Karpas-422 (cell line): Measurements from ENCODE around the gene ADGRG1. TPM values are rescaled to one million over a fixed set of nuclear protein-coding genes. Genes with fewer than 3 reads are reported as not detected.

Source experiments
- DNase-seq: peaks from one replicate; pipeline ENCODE4 v3.0.0-alpha.2; 2015
- H2AFZ ChIP-seq: fragments of 200-600 bp; sonication (generic); 2 replicates; pipeline ENCODE4 v1.6.1; 2014; ENCODE audit warnings: antibody characterized with exemption, low read length, mixed read lengths
- H3K27ac ChIP-seq: fragments of 200-600 bp; sonication (generic); 2 replicates; pipeline ENCODE4 v1.5.1; 2014; ENCODE audit warnings: mild to moderate bottlenecking, low read length, moderate library complexity
- H3K27me3 ChIP-seq: fragments of 200-600 bp; sonication (generic); 2 replicates; pipeline ENCODE4 v1.6.1; 2014; ENCODE audit warnings: low read length, mixed read lengths
- H3K36me3 ChIP-seq: fragments of 200-600 bp; sonication (generic); 2 replicates; pipeline ENCODE4 v1.6.1; 2014; ENCODE audit warnings: low read length, mixed read lengths; ENCODE audit not compliant: insufficient read depth
- H3K4me1 ChIP-seq: fragments of 200-600 bp; sonication (generic); 2 replicates; pipeline ENCODE4 v1.6.1; 2014; ENCODE audit warnings: mild to moderate bottlenecking, low read length, mixed read lengths
- H3K4me2 ChIP-seq: fragments of 200-600 bp; sonication (generic); 2 replicates; pipeline ENCODE4 v1.6.1; 2014; ENCODE audit warnings: low read length, low read depth, mild to moderate bottlenecking; ENCODE audit not compliant: poor library complexity, severe bottlenecking
- H3K4me3 ChIP-seq: fragments of 200-600 bp; sonication (generic); 2 replicates; pipeline ENCODE4 v1.5.1; 2014; ENCODE audit warnings: mild to moderate bottlenecking, antibody characterized with exemption, low read length, mixed read lengths
- H3K79me2 ChIP-seq: fragments of 200-600 bp; sonication (generic); 2 replicates; pipeline ENCODE4 v1.6.1; 2014; ENCODE audit warnings: mild to moderate bottlenecking, low read length, mixed read lengths
- H3K9ac ChIP-seq: fragments of 200-600 bp; sonication (generic); 2 replicates; pipeline ENCODE4 v1.6.0; 2014; ENCODE audit warnings: low read length
- H3K9me2 ChIP-seq: fragments of 200-600 bp; sonication (generic), shearing (Covaris generic); replicated peaks from 2 replicates; pipeline ENCODE4 v1.6.0; 2014; ENCODE audit warnings: mild to moderate bottlenecking, low read length, moderate library complexity; ENCODE audit not compliant: insufficient read depth
- H3K9me3 ChIP-seq: fragments of 300-700, 200-600 bp; sonication (generic); 2 replicates; pipeline ENCODE4 v1.6.1; 2014; ENCODE audit warnings: low read length, mixed read lengths
- H4K20me1 ChIP-seq: fragments of 200-600 bp; sonication (generic); 2 replicates; pipeline ENCODE4 v1.6.1; 2014; ENCODE audit warnings: mild to moderate bottlenecking, antibody characterized with exemption, low read length, low read depth; ENCODE audit not compliant: insufficient read depth
- total RNA-seq: library from RNA; depleted of rRNA; stranded (reverse); fragments of >200 nt; shearing (Covaris generic); gene quantifications from 2 replicates; pipeline ENCODE4 v1.2.3, GENCODE V29; 2014; ENCODE audit warnings: low replicate concordance

Gene ADGRG1
- total RNA-seq, 1 experiment from 2014 or later: not detected

- Histone ChIP-seq H3K4me2 (no peak overlapping the region), H3K9ac (no peak overlapping the region), H3K27me3 (no peaks in the 10 kb centered on the region), H3K9me3 (no peaks in the 10 kb centered on the region), H3K79me2 (no peaks in the 10 kb centered on the region), H2AFZ (no peak overlapping the region), H3K27ac (no peak overlapping the region), H3K4me3 (no peak overlapping the region), H4K20me1 (no peaks in the 10 kb centered on the region), H3K36me3 (no peaks in the 10 kb centered on the region), H3K4me1 (no peaks in the 10 kb centered on the region), H3K9me2 (no peaks in the 10 kb centered on the region)
- peak; percentile 47 for DNase-seq
Observed at GRCh38 chr16:57609541-57610401, 18.7 kb upstream of the ADGRG1 start.

- H3K27me3 ChIP-seq: no peaks in the 10 kb centered on the region
- H3K9ac ChIP-seq: no peak overlapping the region
- H3K36me3 ChIP-seq: no peaks in the 10 kb centered on the region
- H3K4me2 ChIP-seq: no peak overlapping the region
- no peaks in the 10 kb centered on the region for H3K9me3 ChIP-seq
- H3K9me2 ChIP-seq: no peaks in the 10 kb centered on the region
- no peak overlapping the region for H3K4me3 ChIP-seq
- DNase-seq: no peak
- no peaks in the 10 kb centered on the region for H3K79me2 ChIP-seq
- no peak overlapping the region for H2AFZ ChIP-seq
- no peaks in the 10 kb centered on the region for H4K20me1 ChIP-seq
- no peaks in the 10 kb centered on the region for H3K4me1 ChIP-seq
- H3K27ac ChIP-seq: no peak overlapping the region
Observed at GRCh38 chr16:57610611-57611010, 17.8 kb upstream of the ADGRG1 start.

GRCh38 chr16:57611181-57611580, 17.2 kb upstream of the ADGRG1 start:
- H2AFZ ChIP-seq: no peak overlapping the region

GRCh38 chr16:57611706-57612105, 16.7 kb upstream of the ADGRG1 start:
- no peak overlapping the region for H2AFZ ChIP-seq
- H3K4me1 ChIP-seq: no peaks in the 10 kb centered on the region
- no peaks in the 10 kb centered on the region for H3K36me3 ChIP-seq
- H3K79me2 ChIP-seq: no peaks in the 10 kb centered on the region
- no peaks in the 10 kb centered on the region for H3K9me2 ChIP-seq
- no peaks in the 10 kb centered on the region for H3K27me3 ChIP-seq
- H4K20me1 ChIP-seq: no peaks in the 10 kb centered on the region
- no peak for DNase-seq
- no peak overlapping the region for H3K4me2 ChIP-seq
- no peak overlapping the region for H3K4me3 ChIP-seq
- no peaks in the 10 kb centered on the region for H3K9me3 ChIP-seq
- H3K9ac ChIP-seq: no peak overlapping the region
- no peak overlapping the region for H3K27ac ChIP-seq

More at GRCh38 chr16:57611181-57611580, 17.2 kb upstream of the ADGRG1 start:
- no peaks in the 10 kb centered on the region for H3K4me1 ChIP-seq
- H3K9me3 ChIP-seq: no peaks in the 10 kb centered on the region
- no peak overlapping the region for H3K9ac ChIP-seq
- no peaks in the 10 kb centered on the region for H4K20me1 ChIP-seq
- no peak for DNase-seq
- no peaks in the 10 kb centered on the region for H3K9me2 ChIP-seq
- H3K36me3 ChIP-seq: no peaks in the 10 kb centered on the region
- H3K27me3 ChIP-seq: no peaks in the 10 kb centered on the region
- no peak overlapping the region for H3K4me3 ChIP-seq
- H3K4me2 ChIP-seq: no peak overlapping the region
- H3K79me2 ChIP-seq: no peaks in the 10 kb centered on the region
- no peak overlapping the region for H3K27ac ChIP-seq

- Histone ChIP-seq H3K9me2 (no peaks in the 10 kb centered on the region), H3K9me3 (no peaks in the 10 kb centered on the region), H4K20me1 (no peaks in the 10 kb centered on the region), H3K79me2 (no peaks in the 10 kb centered on the region), H3K27ac (no peak overlapping the region), H2AFZ (no peak overlapping the region), H3K36me3 (no peaks in the 10 kb centered on the region), H3K4me1 (no peaks in the 10 kb centered on the region), H3K4me3 (no peak overlapping the region), H3K27me3 (no peaks in the 10 kb centered on the region), H3K4me2 (no peak overlapping the region), H3K9ac (no peak overlapping the region)
- no peak for DNase-seq
Observed at GRCh38 chr16:57612494-57612893, 15.9 kb upstream of the ADGRG1 start.

- Histone ChIP-seq H3K9me3 (no peaks in the 10 kb centered on the region), H3K4me1 (no peaks in the 10 kb centered on the region), H3K9me2 (no peaks in the 10 kb centered on the region), H3K4me3 (no peak overlapping the region), H4K20me1 (no peaks in the 10 kb centered on the region), H3K79me2 (no peaks in the 10 kb centered on the region), H3K27ac (no peak overlapping the region), H3K36me3 (no peaks in the 10 kb centered on the region), H2AFZ (no peak overlapping the region), H3K9ac (no peak overlapping the region), H3K27me3 (no peaks in the 10 kb centered on the region), H3K4me2 (no peak overlapping the region)
- no peak for DNase-seq
Observed at GRCh38 chr16:57613514-57613913, 14.9 kb upstream of the ADGRG1 start.

GRCh38 chr16:57614536-57614935, 13.9 kb upstream of the ADGRG1 start:
- H3K36me3 ChIP-seq: no peaks in the 10 kb centered on the region
- H3K4me1 ChIP-seq: no peaks in the 10 kb centered on the region
- H3K9me3 ChIP-seq: no peaks in the 10 kb centered on the region
- H2AFZ ChIP-seq: no peak overlapping the region
- H4K20me1 ChIP-seq: no peaks in the 10 kb centered on the region
- no peaks in the 10 kb centered on the region for H3K9me2 ChIP-seq
- no peak overlapping the region for H3K27ac ChIP-seq
- H3K9ac ChIP-seq: no peak overlapping the region
- DNase-seq: no peak
- no peaks in the 10 kb centered on the region for H3K27me3 ChIP-seq
- no peaks in the 10 kb centered on the region for H3K79me2 ChIP-seq
- H3K4me3 ChIP-seq: no peak overlapping the region
- H3K4me2 ChIP-seq: no peak overlapping the region

- no peaks in the 10 kb centered on the region for H3K4me1 ChIP-seq
- H4K20me1 ChIP-seq: no peaks in the 10 kb centered on the region
- H2AFZ ChIP-seq: no peak overlapping the region
- no peaks in the 10 kb centered on the region for H3K9me3 ChIP-seq
- H3K79me2 ChIP-seq: no peaks in the 10 kb centered on the region
- no peak overlapping the region for H3K4me2 ChIP-seq
- DNase-seq: no peak
- no peak overlapping the region for H3K27ac ChIP-seq
- no peaks in the 10 kb centered on the region for H3K9me2 ChIP-seq
- no peaks in the 10 kb centered on the region for H3K36me3 ChIP-seq
- H3K27me3 ChIP-seq: no peaks in the 10 kb centered on the region
- no peak overlapping the region for H3K9ac ChIP-seq
- no peak overlapping the region for H3K4me3 ChIP-seq
Observed at GRCh38 chr16:57614944-57615343, 13.5 kb upstream of the ADGRG1 start.
